ENCODE results near the gene SGTA. TPM values are rescaled to one million over a fixed set of nuclear protein-coding genes. Genes with fewer than 3 reads are reported as not detected.

Gene SGTA
- total and polyA plus RNA-seq, 2 of the 8 experiments (the other 6 are each of a cell fraction or from before 2014, with no cell fraction given): 86.8 to 130 TPM

- TF ChIP-seq BCL11A (IDR thresholded peaks at IDR 0.05; ENCODE audit: low read depth in 2 of 2, low read length in 2 of 2): no peak
- no peak for TF ChIP-seq NRF1 (IDR thresholded peaks at IDR 0.05; ENCODE audit: low read depth, low read length)
- no peak for TF ChIP-seq NANOG (IDR thresholded peaks at IDR 0.05; ENCODE audit: insufficient read depth, low read depth, low read length, poor library complexity, severe bottlenecking)
- no peak for TF ChIP-seq RFX5 (IDR thresholded peaks at IDR 0.05; ENCODE audit: borderline replicate concordance, low read depth, low read length)
These were observed 8.0 kb downstream of the SGTA start (continued) for GRCh38 chr19:2774953-2775555.

All from H1 (cell line).